ENCODE results near the gene RAB31. TPM values are rescaled to one million over a fixed set of nuclear protein-coding genes. Genes with fewer than 3 reads are reported as not detected.

RAB31 gene
- polyA plus RNA-seq, 1 of the 3 experiments (the other 2 are of a cell fraction): 23.0 TPM

DNA sequence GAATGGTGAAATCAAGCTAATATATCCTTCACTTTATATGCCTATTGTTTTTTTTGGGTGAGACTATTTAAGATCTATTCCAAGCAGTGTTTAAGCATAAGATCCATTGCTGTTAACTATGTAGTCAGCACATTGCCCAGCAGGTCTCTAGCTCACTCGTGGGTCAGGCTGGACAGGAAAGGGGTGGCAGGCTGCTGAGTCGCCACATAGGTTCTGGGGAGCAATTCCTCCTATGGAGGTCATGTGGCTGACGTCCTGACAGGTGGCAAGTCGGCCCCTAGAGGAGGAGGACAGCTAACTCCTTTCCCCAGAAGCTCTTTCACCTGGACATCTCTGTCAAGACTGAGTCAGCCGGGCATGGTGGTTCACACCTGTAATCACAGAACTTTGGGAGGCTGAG, 13.9 kb upstream of the RAB31 start (continued):
- TF ChIP-seq, protein P1, sequence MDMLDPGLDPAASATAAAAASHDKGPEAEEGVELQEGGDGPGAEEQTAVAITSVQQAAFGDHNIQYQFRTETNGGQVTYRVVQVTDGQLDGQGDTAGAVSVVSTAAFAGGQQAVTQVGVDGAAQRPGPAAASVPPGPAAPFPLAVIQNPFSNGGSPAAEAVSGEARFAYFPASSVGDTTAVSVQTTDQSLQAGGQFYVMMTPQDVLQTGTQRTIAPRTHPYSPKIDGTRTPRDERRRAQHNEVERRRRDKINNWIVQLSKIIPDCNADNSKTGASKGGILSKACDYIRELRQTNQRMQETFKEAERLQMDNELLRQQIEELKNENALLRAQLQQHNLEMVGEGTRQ (IDR thresholded peaks at IDR 0.05; ENCODE audit: borderline replicate concordance, low read depth, low read length): no peak
- TF ChIP-seq, protein P2, sequence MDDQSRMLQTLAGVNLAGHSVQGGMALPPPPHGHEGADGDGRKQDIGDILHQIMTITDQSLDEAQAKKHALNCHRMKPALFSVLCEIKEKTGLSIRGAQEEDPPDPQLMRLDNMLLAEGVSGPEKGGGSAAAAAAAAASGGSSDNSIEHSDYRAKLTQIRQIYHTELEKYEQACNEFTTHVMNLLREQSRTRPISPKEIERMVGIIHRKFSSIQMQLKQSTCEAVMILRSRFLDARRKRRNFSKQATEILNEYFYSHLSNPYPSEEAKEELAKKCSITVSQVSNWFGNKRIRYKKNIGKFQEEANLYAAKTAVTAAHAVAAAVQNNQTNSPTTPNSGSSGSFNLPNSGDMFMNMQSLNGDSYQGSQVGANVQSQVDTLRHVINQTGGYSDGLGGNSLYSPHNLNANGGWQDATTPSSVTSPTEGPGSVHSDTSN (IDR thresholded peaks at IDR 0.05): no peak
- TF ChIP-seq NRF1 (IDR thresholded peaks at IDR 0.05; ENCODE audit: low read depth, low read length): no peak

DNA sequence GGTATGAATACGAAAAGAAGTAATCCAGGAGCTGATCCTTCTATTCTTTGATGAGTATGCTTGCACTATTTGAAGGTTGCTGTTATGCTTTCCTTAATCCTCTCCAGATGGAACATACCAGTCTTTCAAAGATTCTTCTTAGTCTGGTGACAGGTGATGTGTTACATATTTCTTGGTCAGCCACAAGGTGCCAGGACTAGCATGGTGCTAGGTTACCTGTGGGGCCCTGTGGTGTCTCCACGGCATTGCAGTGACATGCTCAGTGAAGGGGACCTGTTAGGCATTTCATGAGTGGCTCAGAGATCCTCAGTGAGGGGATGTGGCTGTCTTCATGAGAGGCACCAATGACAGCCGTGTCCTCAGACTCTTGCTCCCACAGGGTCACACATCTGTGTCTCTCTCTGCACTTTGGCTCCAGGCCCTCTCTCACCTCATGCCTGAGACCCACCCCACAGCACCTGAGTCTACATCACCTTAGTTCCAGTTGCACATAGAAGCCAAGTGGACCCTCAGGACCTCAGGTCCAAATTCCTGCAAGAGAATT, 13.1 kb upstream of the RAB31 start:
- Histone ChIP-seq H3K4me3 (ENCODE audit: low read depth in 2 of 2, low read length in 1 of 2) (no peak overlapping the region), H3K9me3 (no peaks in the 10 kb centered on the region), H4K20me1 (ENCODE audit: insufficient read depth) (no peaks in the 10 kb centered on the region), H3K27ac (ENCODE audit: low read depth in 2 of 2, low read length in 1 of 2) (no peak overlapping the region), H3K4me2 (no peak overlapping the region), H3K27me3 (ENCODE audit: insufficient read depth) (no peaks in the 10 kb centered on the region), H2AFZ (ENCODE audit: low read depth) (no peak overlapping the region), H3K79me2 (ENCODE audit: insufficient read depth) (no peaks in the 10 kb centered on the region), H3K9ac (no peak overlapping the region), H3K4me1 (ENCODE audit: control insufficient read depth in 1 of 2, insufficient read depth in 2 of 2, low read depth in 1 of 2, low read length in 1 of 2) (peaks cover 0 to 6% of the 10 kb centered on the region in 2 experiments; a peak in 2 of 4 replicates), H3K9me2 (no peaks in the 10 kb centered on the region), H3F3A (replicated peaks; ENCODE audit: insufficient read depth) (no peaks in the 10 kb centered on the region), H3K36me3 (replicated peaks in 1 of 2; ENCODE audit: control insufficient read depth in 1 of 2, insufficient read depth in 2 of 2, low read length in 1 of 2) (no peaks in the 10 kb centered on the region)
- 75% methylated on average over 3 of the region's 3 CpGs for WGBS (ENCODE audit: low lambda C conversion rate)
- ChIA-PET POLR2A (no interaction called here), CTCF (no interaction called here)
- TF ChIP-seq, protein P3, sequence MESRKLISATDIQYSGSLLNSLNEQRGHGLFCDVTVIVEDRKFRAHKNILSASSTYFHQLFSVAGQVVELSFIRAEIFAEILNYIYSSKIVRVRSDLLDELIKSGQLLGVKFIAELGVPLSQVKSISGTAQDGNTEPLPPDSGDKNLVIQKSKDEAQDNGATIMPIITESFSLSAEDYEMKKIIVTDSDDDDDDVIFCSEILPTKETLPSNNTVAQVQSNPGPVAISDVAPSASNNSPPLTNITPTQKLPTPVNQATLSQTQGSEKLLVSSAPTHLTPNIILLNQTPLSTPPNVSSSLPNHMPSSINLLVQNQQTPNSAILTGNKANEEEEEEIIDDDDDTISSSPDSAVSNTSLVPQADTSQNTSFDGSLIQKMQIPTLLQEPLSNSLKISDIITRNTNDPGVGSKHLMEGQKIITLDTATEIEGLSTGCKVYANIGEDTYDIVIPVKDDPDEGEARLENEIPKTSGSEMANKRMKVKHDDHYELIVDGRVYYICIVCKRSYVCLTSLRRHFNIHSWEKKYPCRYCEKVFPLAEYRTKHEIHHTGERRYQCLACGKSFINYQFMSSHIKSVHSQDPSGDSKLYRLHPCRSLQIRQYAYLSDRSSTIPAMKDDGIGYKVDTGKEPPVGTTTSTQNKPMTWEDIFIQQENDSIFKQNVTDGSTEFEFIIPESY (IDR thresholded peaks at IDR 0.05; ENCODE audit: borderline replicate concordance, low read depth): no peak
- TF ChIP-seq CHD2 (IDR thresholded peaks at IDR 0.05; ENCODE audit: low read length, partially characterized antibody) (no peak), JUND (IDR thresholded peaks at IDR 0.05) (no peak)
- DNase-seq: no peak

DNA sequence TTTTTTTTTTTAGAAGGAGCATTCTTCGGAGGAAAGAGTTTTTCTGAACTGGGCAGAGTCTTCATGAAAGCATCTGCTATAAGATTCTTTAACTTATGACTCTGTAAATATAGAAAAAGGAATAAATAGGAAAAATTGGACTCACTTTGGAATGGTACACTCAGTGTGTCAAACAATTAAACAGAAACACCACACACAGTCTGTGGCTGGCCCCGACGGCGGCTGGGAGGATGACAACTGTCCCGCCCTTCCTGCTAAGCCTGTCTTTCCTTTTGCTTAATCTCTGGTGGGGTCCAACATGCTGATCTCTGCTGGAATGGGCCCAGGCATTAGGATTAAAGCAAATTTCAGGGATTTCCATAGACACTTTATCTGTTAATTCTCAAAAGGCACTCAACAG, 12.5 kb upstream of the RAB31 start:
- H3K4me3 ChIP-seq (ENCODE audit: low read depth in 2 of 2, low read length in 1 of 2): no peak overlapping the region
- ChIA-PET CTCF (no interaction called here), POLR2A (no interaction called here)
- H3K4me1 ChIP-seq (ENCODE audit: control insufficient read depth in 1 of 2, insufficient read depth in 2 of 2, low read depth in 1 of 2, low read length in 1 of 2): peaks cover 0 to 4% of the 10 kb centered on the region in 2 experiments; a peak in 2 of 4 replicates
- DNase-seq: no peak
- H2AFZ ChIP-seq (ENCODE audit: low read depth): no peak overlapping the region
- no peaks in the 10 kb centered on the region for H3K9me2 ChIP-seq
- no peak overlapping the region for H3K9ac ChIP-seq
- no peaks in the 10 kb centered on the region for H3F3A ChIP-seq (replicated peaks; ENCODE audit: insufficient read depth)
- H3K27ac ChIP-seq (ENCODE audit: low read depth in 2 of 2, low read length in 1 of 2): no peak overlapping the region
- H3K4me2 ChIP-seq: no peak overlapping the region
- no peaks in the 10 kb centered on the region for H3K27me3 ChIP-seq (ENCODE audit: insufficient read depth)
- no peaks in the 10 kb centered on the region for H4K20me1 ChIP-seq (ENCODE audit: insufficient read depth)
- no peaks in the 10 kb centered on the region for H3K36me3 ChIP-seq (replicated peaks in 1 of 2; ENCODE audit: control insufficient read depth in 1 of 2, insufficient read depth in 2 of 2, low read length in 1 of 2)
- WGBS (ENCODE audit: low lambda C conversion rate): 91% methylated on average over 5 of the region's 5 CpGs
- no peaks in the 10 kb centered on the region for H3K9me3 ChIP-seq
- H3K79me2 ChIP-seq (ENCODE audit: insufficient read depth): no peaks in the 10 kb centered on the region
- TF ChIP-seq GABPA (IDR thresholded peaks at IDR 0.05; ENCODE audit: low read depth) (no peak), MXI1 (IDR thresholded peaks at IDR 0.05; ENCODE audit: low read depth, low read length) (no peak), POLR2AphosphoS5 (IDR thresholded peaks at IDR 0.05; ENCODE audit: low read depth, low read length) (no peak), CHD2 (IDR thresholded peaks at IDR 0.05; ENCODE audit: low read length, partially characterized antibody) (no peak), SMC3 (IDR thresholded peaks at IDR 0.05; ENCODE audit: low read depth, low read length) (no peak), RXRA (IDR thresholded peaks at IDR 0.05; ENCODE audit: borderline replicate concordance, low read depth) (no peak), MEF2A (IDR thresholded peaks at IDR 0.05; ENCODE audit: borderline replicate concordance, low read depth) (no peak), GATA2 (CRISPR knock-in tag; IDR thresholded peaks at IDR 0.05) (no peak), FOSL2 (IDR thresholded peaks at IDR 0.05; ENCODE audit: borderline replicate concordance, low read depth) (no peak), FOXJ3 (CRISPR knock-in tag; IDR thresholded peaks at IDR 0.05) (no peak), JUND (IDR thresholded peaks at IDR 0.05) (no peak)
- TF ChIP-seq, protein P4, sequence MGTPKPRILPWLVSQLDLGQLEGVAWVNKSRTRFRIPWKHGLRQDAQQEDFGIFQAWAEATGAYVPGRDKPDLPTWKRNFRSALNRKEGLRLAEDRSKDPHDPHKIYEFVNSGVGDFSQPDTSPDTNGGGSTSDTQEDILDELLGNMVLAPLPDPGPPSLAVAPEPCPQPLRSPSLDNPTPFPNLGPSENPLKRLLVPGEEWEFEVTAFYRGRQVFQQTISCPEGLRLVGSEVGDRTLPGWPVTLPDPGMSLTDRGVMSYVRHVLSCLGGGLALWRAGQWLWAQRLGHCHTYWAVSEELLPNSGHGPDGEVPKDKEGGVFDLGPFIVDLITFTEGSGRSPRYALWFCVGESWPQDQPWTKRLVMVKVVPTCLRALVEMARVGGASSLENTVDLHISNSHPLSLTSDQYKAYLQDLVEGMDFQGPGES (IDR thresholded peaks at IDR 0.05; ENCODE audit: low read depth, low read length): no peak
- TF ChIP-seq, protein P2 (IDR thresholded peaks at IDR 0.05): no peak
- TF ChIP-seq, protein P5, sequence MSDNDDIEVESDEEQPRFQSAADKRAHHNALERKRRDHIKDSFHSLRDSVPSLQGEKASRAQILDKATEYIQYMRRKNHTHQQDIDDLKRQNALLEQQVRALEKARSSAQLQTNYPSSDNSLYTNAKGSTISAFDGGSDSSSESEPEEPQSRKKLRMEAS (IDR thresholded peaks at IDR 0.05; ENCODE audit: low read depth): no peak
- TF ChIP-seq, protein P1 (IDR thresholded peaks at IDR 0.05; ENCODE audit: borderline replicate concordance, low read depth, low read length): no peak

Data from SK-N-SH (cell line).